T-helper 2 cell treated with Interferon-gamma antibody and Interleukin-4, amounts not matched to agents 5 μg/mL and 100 μg/mL, for 36 hours (primary cell): ENCODE results near the gene ATM.
"Not testable (repeated sequence)": the region's sequence is repeated elsewhere in the genome, so short reads cannot be mapped to it uniquely, and the experiment has no call there.

Experiments
- DNase-seq: peaks from one replicate; pipeline ENCODE4 v3.0.0; 2021; ENCODE audit warnings: low spot score
- H3K27ac Mint-ChIP-seq: one replicate; pipeline ENCODE4 v1.8.0; 2021; ENCODE audit warnings: mild to moderate bottlenecking, mixed read lengths
- H3K27me3 Mint-ChIP-seq: one replicate; pipeline ENCODE4 v1.8.0; 2021; ENCODE audit warnings: low read depth, mixed read lengths
- H3K36me3 Mint-ChIP-seq: one replicate; pipeline ENCODE4 v1.8.0; 2021; ENCODE audit warnings: low read depth, mixed read lengths
- H3K4me1 Mint-ChIP-seq: one replicate; pipeline ENCODE4 v1.8.0; 2021; ENCODE audit warnings: low read depth, mixed read lengths
- H3K4me3 Mint-ChIP-seq: one replicate; pipeline ENCODE4 v1.8.0; 2022; ENCODE audit warnings: mild to moderate bottlenecking, moderate library complexity, mixed read lengths
- H3K9me3 Mint-ChIP-seq: one replicate; pipeline ENCODE4 v1.8.0; 2021; ENCODE audit warnings: mixed read lengths

Gene ATM

GRCh38 chr11:108324587-108324986 lies 101.7 kb downstream of the ATM start:
- no peaks in the 10 kb centered on the region for H3K4me1 Mint-ChIP-seq
- H3K9me3 Mint-ChIP-seq = no peaks in the 10 kb centered on the region
- H3K36me3 Mint-ChIP-seq = peaks cover 49% of the 10 kb centered on the region
- no peaks in the 10 kb centered on the region for H3K27me3 Mint-ChIP-seq
- H3K4me3 Mint-ChIP-seq = no peak overlapping the region
- DNase-seq = no peak
- no peak overlapping the region for H3K27ac Mint-ChIP-seq

- H3K27me3 Mint-ChIP-seq = no peaks in the 10 kb centered on the region
- H3K9me3 Mint-ChIP-seq = no peaks in the 10 kb centered on the region
- H3K36me3 Mint-ChIP-seq = peaks cover 64% of the 10 kb centered on the region
- no peak overlapping the region for H3K27ac Mint-ChIP-seq
- no peak overlapping the region for H3K4me3 Mint-ChIP-seq
- DNase-seq = no peak
- no peaks in the 10 kb centered on the region for H3K4me1 Mint-ChIP-seq
These were observed 110.6 kb downstream of the ATM start for GRCh38 chr11:108333403-108333899.

- Mint-ChIP-seq H3K4me1 (peaks cover 5% of the 10 kb centered on the region), H3K9me3 (no peaks in the 10 kb centered on the region), H3K27ac (no peak overlapping the region), H3K4me3 (no peak overlapping the region), H3K36me3 (peaks cover 32% of the 10 kb centered on the region), H3K27me3 (no peaks in the 10 kb centered on the region)
- DNase-seq = no peak
These were observed 115.9 kb downstream of the ATM start for GRCh38 chr11:108338750-108339149.

DNA sequence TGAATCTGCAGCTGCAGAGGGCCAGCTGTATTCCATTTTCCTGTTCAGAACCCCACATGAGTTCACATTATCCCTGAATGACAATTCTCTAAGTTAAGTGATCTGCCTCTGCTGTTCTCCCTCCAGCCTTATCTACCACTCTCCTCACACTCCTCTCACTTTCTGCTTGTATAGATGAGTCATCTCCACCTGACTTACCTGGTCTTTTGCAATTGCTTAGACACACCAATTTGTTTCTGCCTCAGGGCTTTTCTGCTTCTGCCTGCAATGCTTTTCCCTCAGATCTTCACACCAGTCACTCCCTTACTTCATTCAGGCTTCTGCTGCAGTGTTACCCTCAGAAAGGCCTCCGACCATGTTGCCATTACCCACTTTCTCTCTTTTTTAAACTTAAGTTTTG lies 118.1 kb downstream of the ATM start:
- no peak overlapping the region for H3K27ac Mint-ChIP-seq
- no peak for DNase-seq
- H3K36me3 Mint-ChIP-seq = peaks cover 28% of the 10 kb centered on the region
- no peaks in the 10 kb centered on the region for H3K9me3 Mint-ChIP-seq
- H3K4me1 Mint-ChIP-seq = peaks cover 7% of the 10 kb centered on the region
- no peaks in the 10 kb centered on the region for H3K27me3 Mint-ChIP-seq
- no peak overlapping the region for H3K4me3 Mint-ChIP-seq

DNA sequence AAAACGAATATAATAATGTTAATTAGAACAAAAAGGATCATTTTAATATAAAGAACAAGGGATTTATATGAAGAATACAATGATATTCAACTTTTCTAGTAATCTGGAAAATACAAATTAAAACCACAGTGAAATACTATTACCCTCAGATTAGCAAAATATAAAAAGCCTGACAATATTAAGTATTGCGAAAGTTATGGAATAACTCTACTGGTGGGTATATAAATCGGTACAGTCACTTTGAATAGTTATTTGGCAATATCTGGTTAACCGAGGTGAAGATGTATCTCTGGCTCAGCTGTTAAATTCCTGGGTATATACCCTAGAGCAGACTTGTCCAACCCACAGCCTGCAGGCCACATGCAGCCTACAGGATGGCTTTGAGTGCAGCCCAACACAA lies 118.8 kb downstream of the ATM start:
- H3K4me1 Mint-ChIP-seq = peaks cover 7% of the 10 kb centered on the region
- H3K27ac Mint-ChIP-seq = no peak overlapping the region
- H3K9me3 Mint-ChIP-seq = no peaks in the 10 kb centered on the region
- no peaks in the 10 kb centered on the region for H3K27me3 Mint-ChIP-seq
- DNase-seq = no peak
- peaks cover 27% of the 10 kb centered on the region for H3K36me3 Mint-ChIP-seq
- H3K4me3 Mint-ChIP-seq = no peak overlapping the region

DNA sequence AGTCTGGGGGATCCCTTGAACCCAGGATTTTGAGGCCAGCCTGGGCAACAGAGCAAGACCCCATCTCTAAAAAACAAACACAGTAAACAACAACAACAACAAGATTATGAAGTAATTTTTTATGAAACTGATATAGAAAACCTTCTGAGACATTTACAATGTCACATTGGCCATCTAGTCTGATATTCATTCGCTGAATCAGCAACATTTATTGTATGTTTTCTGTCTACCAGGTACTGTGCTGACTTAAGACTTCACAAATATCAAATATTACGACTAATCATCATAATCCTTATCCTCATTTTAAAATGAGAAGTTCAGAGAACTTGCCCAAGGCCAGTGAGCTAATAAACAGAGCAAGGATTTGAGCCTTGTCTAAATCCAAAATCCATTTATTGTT lies 120.8 kb downstream of the ATM start:
- Mint-ChIP-seq H3K4me3 (no peak overlapping the region), H3K36me3 (peaks cover 26% of the 10 kb centered on the region), H3K27me3 (no peaks in the 10 kb centered on the region), H3K4me1 (peaks cover 7% of the 10 kb centered on the region), H3K27ac (no peak overlapping the region), H3K9me3 (no peaks in the 10 kb centered on the region)
- no peak for DNase-seq

GRCh38 chr11:108345767-108346166 lies 122.9 kb downstream of the ATM start:
- H3K27ac Mint-ChIP-seq = no peak overlapping the region
- H3K36me3 Mint-ChIP-seq = peaks cover 36% of the 10 kb centered on the region

DNA sequence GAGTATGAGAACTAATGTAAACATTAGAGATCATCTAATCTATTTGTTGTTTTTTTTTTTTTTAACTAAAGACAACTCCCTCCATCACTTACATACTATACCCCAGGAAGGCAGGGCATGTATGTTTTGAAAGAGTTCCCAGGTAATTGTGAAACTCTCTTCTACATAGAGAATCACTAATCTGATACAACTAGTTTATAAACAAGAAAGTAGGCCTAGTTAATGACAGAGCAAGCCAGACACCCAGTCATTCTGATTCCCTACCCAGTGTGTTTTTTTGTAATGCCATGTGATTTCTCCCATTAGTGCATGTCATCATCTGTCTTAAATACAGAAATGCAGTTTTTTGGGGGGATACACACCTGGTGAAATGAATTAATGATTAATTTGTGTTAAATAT lies 123.6 kb downstream of the ATM start:
- no peak overlapping the region for H3K4me3 Mint-ChIP-seq
- DNase-seq = no peak
- H3K27ac Mint-ChIP-seq = no peak overlapping the region
- peaks cover 2% of the 10 kb centered on the region for H3K4me1 Mint-ChIP-seq
- H3K36me3 Mint-ChIP-seq = peaks cover 38% of the 10 kb centered on the region
- no peaks in the 10 kb centered on the region for H3K27me3 Mint-ChIP-seq
- no peaks in the 10 kb centered on the region for H3K9me3 Mint-ChIP-seq

More at GRCh38 chr11:108345767-108346166, 122.9 kb downstream of the ATM start:
- H3K4me3 Mint-ChIP-seq = no peak overlapping the region
- H3K4me1 Mint-ChIP-seq = peaks cover 2% of the 10 kb centered on the region
- no peaks in the 10 kb centered on the region for H3K9me3 Mint-ChIP-seq
- H3K27me3 Mint-ChIP-seq = no peaks in the 10 kb centered on the region
- DNase-seq = no peak

- DNase-seq = no peak
- H3K36me3 Mint-ChIP-seq = peaks cover 56% of the 10 kb centered on the region
- no peak overlapping the region for H3K27ac Mint-ChIP-seq
- no peaks in the 10 kb centered on the region for H3K27me3 Mint-ChIP-seq
- no peaks in the 10 kb centered on the region for H3K9me3 Mint-ChIP-seq
- H3K4me3 Mint-ChIP-seq = no peak overlapping the region
- no peaks in the 10 kb centered on the region for H3K4me1 Mint-ChIP-seq
These were observed 128.6 kb downstream of the ATM start for GRCh38 chr11:108351468-108351867.

GRCh38 chr11:108364159-108364558 lies 141.3 kb downstream of the ATM start:
- Mint-ChIP-seq H3K27me3 (no peaks in the 10 kb centered on the region), H3K36me3 (peaks cover 30% of the 10 kb centered on the region), H3K4me3 (no peak overlapping the region), H3K9me3 (no peaks in the 10 kb centered on the region), H3K27ac (no peak overlapping the region), H3K4me1 (no peaks in the 10 kb centered on the region)
- DNase-seq = no peak

GRCh38 chr11:108368134-108368533 lies 145.3 kb downstream of the ATM start:
- no peak for DNase-seq
- Mint-ChIP-seq H3K27ac (no peak overlapping the region), H3K27me3 (no peaks in the 10 kb centered on the region), H3K36me3 (peaks cover 33% of the 10 kb centered on the region), H3K4me1 (peaks cover 1% of the 10 kb centered on the region), H3K4me3 (no peak overlapping the region), H3K9me3 (no peaks in the 10 kb centered on the region)

DNA sequence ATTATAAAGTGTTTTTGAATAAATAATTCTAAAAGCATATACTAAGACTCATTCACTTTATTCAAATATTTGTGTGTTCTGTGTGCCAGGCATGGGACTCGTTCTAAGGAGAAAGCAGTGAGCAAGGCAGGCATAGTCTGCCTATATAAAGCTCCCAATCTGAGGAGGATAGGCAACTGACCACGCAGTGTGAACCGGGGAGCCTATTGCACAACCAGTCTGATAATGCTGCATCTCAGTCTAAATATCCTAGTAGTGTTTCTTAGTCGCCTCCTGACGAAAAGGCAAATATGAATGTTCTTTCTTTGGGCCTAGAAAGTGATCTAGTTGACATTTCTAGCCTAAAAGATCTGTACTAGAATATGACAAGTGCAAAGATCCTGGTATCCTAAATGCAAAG lies 146.2 kb downstream of the ATM start:
- Mint-ChIP-seq H3K4me3 (no peak overlapping the region), H3K4me1 (peaks cover 1% of the 10 kb centered on the region), H3K27ac (no peak overlapping the region), H3K27me3 (no peaks in the 10 kb centered on the region), H3K36me3 (peaks cover 33% of the 10 kb centered on the region), H3K9me3 (no peaks in the 10 kb centered on the region)
- DNase-seq = no peak

DNA sequence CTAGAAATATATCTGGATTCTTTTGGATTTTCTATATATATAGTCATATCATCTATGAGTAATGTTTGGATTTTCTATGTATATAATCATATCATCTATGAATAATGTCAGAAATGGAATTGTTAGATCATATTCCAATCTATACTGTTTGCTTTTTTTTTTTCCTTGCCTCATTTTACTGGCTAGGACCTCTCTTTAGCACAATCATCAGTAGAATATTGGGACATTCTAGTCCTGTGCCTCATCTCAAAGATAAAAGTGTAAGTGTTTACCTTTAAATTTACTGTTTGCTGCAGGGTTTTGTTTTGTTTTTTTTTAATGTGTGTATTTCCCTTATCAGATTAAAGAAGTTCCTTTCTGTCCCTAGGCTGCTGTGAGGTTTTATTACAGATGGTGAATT lies 147.4 kb downstream of the ATM start:
- H3K27ac Mint-ChIP-seq = no peak overlapping the region
- no peak overlapping the region for H3K4me3 Mint-ChIP-seq
- H3K4me1 Mint-ChIP-seq = peaks cover 1% of the 10 kb centered on the region
- no peak for DNase-seq
- H3K36me3 Mint-ChIP-seq = peaks cover 25% of the 10 kb centered on the region
- no peaks in the 10 kb centered on the region for H3K9me3 Mint-ChIP-seq
- no peaks in the 10 kb centered on the region for H3K27me3 Mint-ChIP-seq

- no peak for DNase-seq
- Mint-ChIP-seq H3K9me3 (no peaks in the 10 kb centered on the region), H3K27ac (no peak overlapping the region), H3K4me1 (peaks cover 1% of the 10 kb centered on the region), H3K4me3 (no peak overlapping the region), H3K36me3 (peaks cover 22% of the 10 kb centered on the region), H3K27me3 (no peaks in the 10 kb centered on the region)
These were observed 148.1 kb downstream of the ATM start for GRCh38 chr11:108370990-108371389.

DNA sequence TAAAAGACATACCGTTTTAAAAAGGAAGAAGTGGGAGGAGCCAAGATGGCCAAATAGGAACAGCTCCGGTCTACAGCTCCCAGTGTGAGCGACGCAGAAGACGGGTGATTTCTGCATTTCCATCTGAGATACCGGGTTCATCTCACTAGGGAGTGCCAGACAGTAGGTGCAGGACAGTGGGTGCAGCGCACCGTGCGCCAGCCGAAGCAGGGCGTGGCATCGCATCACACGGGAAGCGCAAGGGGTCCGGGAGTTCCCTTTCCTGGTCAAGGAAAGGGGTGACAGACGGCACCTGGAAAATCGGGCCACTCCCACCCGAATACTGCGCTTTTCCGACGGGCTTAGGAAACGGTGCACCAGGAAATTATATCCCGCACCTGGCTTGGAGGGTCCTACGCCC lies 150.6 kb downstream of the ATM start:
- H3K27ac Mint-ChIP-seq, H3K4me1 Mint-ChIP-seq, H3K4me3 Mint-ChIP-seq, H3K27me3 Mint-ChIP-seq, DNase-seq, H3K36me3 Mint-ChIP-seq, H3K9me3 Mint-ChIP-seq: not testable (repeated sequence)
